Measurements from ENCODE around the gene EIF2AK2.

EIF2AK2 gene

DNA sequence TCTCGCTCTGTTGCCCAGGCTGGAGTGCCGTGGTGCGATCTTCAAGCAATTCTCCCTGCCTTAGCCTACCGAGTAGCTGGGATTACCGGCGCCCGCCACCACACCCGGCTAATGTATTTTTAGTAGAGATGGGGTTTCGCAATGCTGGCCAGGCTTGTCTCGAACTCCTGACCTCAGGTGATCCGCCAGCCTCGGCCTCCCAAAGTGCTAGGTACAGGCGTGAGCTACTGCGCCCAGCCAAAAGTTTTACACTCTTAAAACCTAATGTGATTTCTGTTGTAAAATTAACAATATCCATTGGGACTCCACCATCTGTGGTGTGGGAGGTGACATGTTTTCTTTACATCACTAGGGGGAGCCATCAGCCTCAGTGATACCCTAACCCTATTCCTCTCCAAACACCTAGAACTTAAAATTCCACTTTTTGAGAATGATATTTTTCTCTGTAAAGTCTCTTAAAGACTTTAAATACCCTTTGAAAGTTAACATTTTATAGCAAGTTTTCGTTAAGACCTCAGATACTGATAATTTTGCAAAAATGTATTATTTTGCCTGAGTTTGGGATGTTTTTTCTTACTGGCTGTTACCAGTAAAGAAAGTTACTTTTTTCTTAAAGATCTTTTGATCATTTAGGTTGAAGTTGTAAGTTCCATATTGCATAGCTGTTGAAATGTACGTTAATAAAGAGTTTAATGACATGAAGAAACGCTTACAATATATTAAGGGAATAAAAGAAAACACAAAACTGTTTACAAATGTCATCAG is 11.6 kb upstream of the EIF2AK2 start:
- peak; percentile 33 for DNase-seq (ENCODE audit: low spot score)

DNA sequence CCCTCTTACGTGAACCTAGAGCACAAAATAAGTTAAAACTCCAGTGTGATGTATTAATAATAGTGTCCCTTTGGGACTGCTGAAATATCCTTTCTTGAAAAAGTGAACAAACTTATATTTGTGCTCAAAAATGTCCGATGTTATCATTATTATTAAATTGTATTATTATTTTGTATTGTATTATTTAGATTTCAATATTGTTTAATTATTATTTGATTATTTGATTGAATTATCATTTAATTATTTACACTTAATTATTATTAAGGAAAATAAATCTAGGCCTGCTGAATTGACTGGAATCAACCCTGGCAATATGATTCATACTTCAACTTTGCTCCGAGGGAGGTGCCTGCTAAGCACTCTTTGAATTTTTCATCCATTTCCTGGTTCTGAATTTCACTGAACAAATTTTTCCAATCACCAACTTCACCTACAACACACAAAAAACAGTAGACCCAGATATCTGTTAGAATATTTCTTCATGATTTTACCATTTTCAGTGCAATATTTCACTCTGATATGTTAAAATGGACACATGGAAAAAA is 10.9 kb upstream of the EIF2AK2 start:
- DNase-seq (ENCODE audit: low spot score) = no peak

DNA sequence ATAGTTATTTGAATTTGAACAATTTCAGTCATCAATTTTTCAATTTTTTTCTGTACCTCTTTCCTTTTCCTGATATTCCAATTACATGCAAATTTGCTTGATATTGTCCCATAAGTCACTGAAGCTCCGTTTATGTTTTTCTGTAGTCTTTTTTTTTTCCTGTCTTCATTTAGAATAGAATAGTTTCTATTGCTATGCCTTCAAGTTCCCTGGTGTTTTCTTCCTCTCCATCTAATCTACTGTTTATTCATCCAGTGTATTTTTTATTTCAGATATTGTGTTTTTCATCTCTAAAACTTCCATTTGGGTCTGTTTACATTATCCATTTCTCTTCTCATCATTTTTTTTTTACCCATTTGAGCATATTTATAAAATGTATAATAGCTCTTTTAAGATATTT is 8.0 kb upstream of the EIF2AK2 start:
- DNase-seq (ENCODE audit: low spot score) = no peak

DNA sequence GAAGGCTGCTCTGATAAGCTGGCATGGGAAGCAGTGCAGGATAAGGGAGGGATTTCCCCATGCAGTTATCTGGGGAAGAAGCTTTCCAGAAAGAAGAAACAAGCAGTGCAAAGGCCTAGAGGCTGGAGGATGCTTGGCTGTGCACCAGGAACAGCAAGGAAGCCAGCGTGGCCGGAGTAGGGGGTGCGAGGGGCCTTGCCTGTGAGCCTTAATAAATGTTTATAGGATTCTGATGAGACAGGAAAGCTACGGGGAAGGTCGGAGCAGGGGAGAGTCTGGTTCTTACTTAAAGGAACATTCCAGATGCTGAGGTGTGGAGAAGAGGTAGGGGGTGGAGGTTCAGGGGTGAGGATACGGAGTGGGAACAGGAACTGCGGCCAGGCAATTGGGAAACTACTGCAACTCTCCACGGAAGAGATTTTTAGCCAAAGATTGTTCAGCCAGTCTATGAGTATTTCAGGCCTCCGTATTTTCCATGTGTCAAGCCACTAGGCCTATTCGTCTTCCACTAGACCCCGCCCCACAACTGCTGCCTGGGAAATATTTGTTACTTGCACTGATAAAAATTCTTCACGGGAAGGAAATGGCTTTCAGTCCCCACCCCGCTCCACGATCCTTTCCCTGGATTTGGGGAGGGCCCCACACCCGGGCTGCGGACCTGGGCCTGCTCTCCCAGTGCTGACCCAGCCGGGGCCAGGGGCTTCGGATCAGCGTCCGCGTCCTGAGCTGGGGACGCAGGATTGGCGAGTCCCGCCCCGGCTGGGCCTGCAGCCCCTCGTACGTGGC is 516 bp downstream of the EIF2AK2 start:
- DNase-seq (ENCODE audit: low spot score) = peak; percentile 54

DNA sequence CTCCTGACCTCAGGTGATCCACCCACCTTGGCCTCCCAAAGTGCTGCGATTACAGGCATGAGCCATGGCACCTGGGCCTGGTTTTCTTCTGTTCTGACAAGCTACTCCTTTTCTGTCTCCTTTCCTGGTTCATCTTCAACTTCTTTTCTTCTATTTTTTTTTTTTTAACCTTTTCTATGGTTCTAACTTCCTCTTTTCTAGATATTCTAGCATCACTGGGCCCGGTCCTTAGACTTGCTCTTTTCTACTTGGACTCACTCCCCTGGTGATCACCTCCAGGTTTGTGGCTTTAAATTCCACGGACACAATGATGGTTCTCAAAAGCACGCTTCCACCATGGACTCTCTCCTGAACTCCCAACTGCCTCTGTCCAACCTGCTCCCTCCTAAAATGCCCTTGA is 2.0 kb downstream of the EIF2AK2 start:
- no peak for DNase-seq (ENCODE audit: low spot score)

DNA sequence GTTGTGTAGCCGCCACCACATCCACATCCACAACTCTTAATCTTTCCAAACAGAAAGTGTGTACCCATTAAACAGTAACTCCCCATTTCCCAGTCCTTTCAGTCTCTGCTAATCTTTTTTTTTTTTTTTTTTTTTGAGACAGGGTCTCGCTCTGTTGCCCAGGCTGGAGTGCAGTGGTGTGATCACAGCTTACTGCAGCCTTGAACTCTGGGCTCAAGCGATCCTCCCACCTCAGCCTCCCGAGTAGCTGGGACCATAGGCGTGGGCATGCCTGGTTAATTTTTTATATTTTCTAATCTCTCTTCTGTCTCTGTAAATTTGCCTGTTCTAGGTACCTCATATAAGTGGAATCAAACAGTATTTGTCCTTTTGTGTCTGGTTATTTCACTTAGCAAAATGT is 3.6 kb downstream of the EIF2AK2 start:
- DNase-seq (ENCODE audit: low spot score) = no peak

DNA sequence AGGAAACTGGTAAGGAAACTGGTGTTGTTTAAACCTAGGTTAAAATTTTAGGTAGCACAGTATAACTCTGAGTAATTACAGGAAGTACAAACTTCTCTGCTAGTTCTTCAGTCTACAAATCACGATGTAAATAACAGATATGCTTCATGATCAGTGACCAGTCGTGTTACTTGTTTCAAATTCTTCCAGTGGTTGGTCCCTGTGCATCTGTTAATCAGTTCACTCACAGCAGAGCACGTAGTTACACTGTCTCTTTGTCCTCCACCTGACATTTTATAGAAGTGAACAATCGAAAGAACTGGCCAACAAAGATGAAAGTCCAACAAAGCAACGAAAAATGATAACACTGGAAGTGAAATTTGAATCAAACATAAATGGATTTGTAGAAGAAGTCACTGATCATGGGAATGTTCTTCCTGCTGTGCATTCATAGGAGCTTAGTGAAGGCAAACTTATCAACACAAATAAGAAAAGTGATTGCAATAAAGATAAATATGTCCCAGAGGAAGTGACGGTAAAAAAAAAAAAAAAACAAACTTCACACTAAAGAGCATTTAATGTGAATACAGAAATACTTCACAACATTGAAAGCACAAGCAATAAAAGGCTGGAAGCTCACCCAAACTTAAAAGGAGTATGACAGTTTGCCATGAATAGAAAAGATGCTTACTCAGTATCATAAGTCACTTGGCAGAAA is 7.0 kb downstream of the EIF2AK2 start:
- no peak for DNase-seq (ENCODE audit: low spot score)

DNA sequence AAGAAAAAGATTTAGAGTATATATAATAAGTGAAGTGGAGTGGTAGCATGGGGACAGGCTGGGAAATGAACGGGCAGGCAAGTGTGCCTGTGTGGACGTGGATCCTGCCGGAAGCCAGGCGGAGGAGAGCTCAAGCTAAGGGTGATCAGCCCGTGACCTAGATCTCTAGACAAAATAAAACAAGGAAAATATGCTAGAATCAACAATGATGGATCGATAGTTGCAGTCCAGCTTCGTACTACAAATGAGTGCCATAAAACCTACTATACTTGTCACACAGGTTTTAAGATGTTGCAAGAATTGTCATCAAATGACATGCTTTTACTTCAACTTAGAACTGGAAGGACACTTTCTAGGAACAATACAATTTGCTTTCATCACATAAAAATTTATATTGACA is 8.5 kb downstream of the EIF2AK2 start:
- no peak for DNase-seq (ENCODE audit: low spot score)

DNA sequence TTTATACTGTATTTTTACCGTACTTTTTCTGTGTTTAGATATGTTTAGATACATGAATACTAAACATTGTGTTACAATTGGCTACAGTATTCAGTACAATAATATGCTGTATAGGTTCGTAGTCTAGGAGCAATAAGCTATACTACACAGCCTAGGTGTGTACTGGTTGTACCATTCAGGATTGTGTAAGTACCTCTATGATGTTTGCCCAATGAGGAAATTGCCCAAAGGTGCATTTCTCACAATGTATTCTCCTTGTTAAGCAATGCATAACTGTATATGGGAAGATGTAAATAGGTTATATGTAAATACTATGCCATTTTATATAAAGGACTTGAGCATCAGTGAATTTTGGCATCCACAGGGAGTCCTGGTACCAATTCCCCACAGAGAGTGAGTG is 10.7 kb downstream of the EIF2AK2 start:
- DNase-seq (ENCODE audit: low spot score) = no peak

DNA sequence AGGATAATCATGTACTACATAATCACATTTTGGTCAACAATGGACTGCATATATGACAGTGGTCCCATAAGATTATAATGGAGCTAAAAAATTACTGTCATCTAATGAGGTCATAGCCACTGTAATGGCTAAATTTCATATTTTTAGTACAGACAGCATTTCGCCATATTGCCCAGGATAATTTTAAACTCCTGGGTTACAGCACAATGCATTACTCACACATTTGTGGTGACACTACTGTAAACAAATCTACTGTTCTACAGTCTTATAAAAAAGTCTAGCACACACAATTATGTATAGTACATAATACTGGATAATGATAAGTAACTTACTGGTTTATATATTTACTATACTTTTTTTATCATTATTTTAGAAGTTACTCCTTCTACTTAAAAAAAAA is 12.8 kb downstream of the EIF2AK2 start:
- DNase-seq (ENCODE audit: low spot score) = no peak

DNA sequence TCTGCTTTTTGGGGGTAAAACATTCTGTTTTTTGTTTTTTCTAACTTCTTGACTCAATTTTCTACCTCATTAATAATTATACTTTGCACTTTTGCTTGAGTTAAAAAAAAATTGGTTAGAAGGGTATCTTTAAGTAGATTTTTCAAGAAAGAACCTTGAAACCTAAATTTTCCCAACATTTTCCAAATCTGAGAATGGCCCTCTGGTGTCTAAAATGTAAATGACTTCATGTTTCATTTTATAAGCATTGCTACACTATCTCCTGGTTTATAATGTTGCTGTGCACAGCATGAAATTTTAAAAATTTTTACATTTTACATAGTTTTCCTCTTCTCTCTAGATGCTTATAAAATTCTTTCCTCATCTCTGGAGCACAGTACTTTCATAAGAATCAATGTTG is 14.2 kb downstream of the EIF2AK2 start:
- DNase-seq (ENCODE audit: low spot score) = no peak

DNA sequence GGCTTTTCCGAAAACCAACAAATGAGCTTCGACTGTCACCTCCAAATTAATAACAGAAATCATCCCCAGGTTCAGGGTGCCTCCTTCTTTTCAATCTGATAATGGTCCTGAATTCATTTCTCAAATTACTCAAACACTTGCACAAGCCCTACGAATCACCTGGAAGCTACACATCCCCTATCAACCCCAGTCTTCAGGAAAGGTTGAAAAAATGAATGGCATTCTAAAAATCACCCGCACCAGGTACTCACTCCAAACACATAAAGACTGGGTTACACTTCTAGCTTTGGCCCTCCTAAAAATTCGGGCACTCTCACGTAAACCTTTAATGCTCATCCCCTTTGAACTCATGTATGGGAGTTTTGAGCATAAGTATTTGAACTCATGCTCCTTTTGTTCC is 23.9 kb downstream of the EIF2AK2 start:
- no peak for DNase-seq (ENCODE audit: low spot score)

DNA sequence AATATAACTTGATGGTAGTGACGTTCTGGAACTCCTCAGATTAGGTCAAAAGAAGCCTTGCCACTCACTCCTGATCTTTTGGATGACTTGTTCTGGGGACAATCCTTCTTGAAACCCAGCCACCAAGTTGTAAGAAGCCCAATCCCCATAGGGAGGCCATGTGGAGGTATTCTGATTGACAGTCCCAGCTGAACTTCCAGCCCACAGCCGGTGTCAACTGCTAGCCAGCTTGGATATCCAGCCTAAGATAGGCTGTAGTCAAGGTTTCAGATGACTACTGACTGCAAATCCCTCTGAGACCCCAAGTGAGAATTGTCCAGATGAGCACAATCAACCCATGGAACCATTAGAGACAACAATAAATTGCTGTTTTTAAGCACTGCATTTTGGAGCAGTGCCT is 31.4 kb downstream of the EIF2AK2 start:
- no peak for DNase-seq (ENCODE audit: low spot score)

DNA sequence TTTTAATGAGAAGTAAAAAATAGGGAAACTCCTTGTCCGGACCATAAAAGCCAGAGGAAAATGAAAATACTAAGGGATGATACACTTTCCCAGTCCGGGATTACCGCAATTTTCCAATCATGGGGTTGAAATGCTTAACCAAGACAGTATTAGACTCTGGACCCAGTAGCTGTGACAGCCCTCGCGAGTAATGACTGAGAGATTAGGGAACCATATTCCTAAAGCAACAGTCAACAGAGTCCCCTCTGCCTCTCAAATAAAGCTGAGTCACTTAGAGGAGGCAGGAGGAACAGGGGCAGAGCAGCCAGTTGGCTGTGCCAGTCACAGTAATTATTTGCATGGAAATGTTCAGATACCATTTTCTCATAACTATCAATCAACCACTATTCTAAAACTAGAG is 37.6 kb downstream of the EIF2AK2 start:
- no peak for DNase-seq (ENCODE audit: low spot score)

DNA sequence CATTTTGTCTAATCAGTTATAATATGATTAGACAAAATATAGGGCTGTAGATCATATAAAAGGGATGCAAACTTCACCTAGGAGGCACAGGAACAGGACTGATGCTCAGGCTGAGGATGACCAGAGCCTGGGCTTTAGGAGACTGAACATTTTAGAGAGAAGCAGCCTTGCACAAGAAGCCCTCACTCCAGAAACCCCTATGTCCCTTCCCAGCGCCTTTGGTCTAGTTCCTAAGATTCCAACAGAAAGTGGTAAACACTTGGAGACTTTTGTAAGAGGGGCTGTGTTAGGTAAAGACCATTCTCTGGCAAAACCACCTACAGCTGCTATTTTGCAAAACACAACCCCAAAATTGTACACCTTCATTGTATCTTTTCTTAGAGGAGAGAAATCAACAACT is 39.2 kb downstream of the EIF2AK2 start:
- DNase-seq (ENCODE audit: low spot score) = no peak

DNA sequence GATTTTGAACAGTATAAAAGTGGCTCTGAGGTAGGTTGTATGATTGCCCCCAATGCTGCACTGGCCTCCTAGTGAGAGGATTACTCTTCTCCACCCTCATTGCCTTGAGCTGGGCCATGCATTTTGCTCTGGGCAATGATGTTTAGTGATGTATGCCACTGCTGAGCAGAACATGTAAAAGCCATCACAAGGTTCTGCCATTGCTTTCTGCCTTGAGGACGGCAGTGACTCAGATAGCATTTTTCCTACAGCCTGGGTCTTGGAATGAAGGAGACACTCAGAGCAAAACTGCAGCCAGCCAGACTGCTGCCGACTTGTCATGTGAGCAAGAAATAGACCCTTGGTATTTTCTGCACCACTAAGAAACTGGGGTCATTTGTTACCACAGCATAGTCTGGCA is 44.8 kb downstream of the EIF2AK2 start:
- no peak for DNase-seq (ENCODE audit: low spot score)

DNA sequence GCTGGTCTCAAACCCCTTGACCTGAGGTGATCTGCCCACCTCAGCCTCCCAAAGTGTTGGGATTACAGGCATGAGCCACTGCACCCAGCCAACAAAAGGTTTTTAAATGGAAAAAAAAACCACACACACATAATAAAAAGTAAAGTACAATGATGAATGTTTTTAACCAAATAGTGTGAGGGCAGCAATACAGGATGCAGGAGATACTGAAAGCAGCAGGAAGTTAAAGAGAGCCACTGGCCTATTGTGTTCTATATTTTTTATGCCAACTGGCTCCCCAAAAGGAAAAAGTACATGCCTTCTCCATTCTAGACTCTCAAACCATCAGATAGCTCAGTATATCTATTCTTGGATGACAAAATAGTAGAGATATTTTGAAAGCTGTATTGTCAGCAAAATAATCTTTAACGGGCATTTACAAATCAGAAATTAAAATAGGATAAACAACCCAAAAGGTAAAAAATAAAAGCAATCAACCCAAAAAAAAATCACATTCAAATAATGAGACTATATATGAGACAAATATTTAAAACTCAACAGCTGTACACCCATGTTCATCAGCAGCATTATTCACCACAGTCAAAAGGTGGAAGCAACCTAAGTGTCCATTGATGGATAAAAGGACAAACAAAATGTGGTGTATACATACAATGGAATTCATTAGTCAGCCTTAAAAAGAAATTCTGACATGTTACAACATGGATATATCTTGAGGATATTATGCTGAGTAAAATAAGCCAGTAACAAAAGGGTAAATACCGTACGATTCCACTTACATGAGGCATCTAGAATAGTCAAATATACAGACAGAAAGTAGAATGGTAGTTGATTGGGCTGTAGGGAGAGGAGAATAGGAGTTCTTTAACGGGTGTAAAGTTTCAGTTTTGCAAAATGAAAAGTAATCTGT is 46.2 kb downstream of the EIF2AK2 start:
- DNase-seq (ENCODE audit: low spot score) = no peak

DNA sequence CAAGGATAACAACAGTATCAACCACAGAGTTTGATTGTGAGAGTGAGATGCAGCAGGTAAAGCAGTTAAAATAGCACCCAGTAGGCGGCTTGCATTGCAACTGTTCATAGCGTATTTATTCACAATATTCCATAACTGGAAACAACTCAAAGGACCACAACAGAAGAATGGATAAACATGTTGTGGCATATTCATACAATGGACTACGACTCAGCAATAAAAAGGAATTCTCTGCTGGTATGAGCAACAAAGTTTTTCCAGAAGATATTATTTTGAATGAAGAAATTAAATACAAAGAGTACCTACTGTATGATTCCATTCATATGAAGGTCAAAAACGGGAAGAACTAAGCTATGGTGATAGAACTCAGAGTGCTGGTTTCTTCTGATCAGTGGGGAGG is 47.3 kb downstream of the EIF2AK2 start:
- DNase-seq (ENCODE audit: low spot score) = no peak

DNA sequence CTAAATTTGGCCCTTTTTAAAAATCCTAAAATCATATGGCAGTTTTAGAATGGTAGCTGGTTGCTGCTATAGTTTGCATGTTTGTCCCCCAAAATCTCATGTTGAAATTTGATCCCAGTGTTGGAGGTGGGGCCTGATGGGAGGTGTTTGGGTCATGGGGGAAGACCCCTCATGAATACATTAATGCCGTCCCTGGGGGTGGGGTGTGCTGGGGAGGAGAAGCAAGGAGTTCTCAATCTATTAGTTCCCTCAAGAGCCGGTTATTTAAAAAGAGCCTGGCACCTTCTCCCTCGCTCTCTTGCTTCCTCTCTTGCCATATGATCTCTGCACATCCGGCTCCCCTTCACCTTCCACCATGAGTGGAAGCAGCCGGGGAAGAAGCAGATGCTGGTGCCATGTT is 51.6 kb downstream of the EIF2AK2 start:
- DNase-seq (ENCODE audit: low spot score) = no peak

DNA sequence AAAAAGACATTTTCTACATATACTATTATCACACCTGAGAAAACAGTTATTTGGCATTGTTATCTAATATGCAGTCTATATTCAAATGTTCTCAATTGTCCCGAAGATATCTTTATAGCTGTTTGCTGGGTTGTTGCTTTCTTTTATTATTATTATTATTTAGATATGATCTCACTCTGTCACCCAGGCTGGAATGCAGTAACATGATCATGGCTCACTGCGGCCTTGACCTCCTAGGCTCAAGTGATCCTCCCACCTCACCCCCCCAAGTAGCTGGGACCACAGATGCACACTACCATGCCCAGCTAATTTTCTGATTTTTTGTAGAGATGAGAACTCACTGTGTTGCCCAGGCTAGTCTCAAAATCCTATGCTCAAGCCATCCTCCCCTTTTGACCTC is 52.6 kb downstream of the EIF2AK2 start:
- no peak for DNase-seq (ENCODE audit: low spot score)

DNA sequence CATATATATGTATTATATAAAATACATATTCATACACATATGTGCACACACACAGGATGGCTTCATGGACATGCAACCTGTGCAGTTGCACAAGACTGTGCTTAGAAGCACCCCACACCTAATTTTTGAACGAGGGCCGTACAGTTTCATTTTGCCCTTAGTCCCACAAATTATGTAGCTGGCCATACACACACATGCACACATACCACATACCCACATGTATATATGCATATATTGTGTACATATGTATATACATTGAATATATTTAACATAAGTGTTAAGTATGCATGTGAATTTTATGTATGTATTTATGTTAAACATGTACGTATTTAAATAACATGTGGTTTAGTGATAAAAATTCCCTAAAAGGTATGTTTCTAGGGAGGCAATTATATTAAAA is 54.2 kb downstream of the EIF2AK2 start:
- no peak for DNase-seq (ENCODE audit: low spot score)

DNA sequence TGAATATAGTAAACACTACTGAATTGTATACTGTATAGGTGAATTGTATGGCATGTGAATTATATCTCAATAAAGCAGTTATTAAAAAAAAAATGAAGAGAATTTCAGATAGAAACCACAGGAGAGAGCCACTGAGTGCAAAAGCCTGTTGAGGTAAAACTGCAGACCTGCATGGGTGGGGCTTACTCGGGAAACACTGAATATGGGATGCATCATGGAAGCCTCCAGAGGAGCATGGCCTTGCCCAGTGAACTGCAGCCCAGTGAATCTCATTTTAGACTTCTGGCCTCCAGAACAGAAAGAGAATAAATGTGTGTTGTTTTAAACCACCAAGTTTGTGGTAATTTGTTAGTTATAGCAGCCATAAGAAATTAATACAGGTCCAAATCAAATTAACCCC is 56.7 kb downstream of the EIF2AK2 start:
- DNase-seq (ENCODE audit: low spot score) = no peak
